ENCODE data around the gene DAPK3. TPM values are rescaled to one million over a fixed set of nuclear protein-coding genes. Genes with fewer than 3 reads are reported as not detected.
"Not testable (repeated sequence)": the region's sequence is repeated elsewhere in the genome, so short reads cannot be mapped to it uniquely, and the experiment has no call there.

DAPK3 gene
- total and polyA plus RNA-seq, 8 donors = 47.0 to 238 (median 71.2) TPM

DNA sequence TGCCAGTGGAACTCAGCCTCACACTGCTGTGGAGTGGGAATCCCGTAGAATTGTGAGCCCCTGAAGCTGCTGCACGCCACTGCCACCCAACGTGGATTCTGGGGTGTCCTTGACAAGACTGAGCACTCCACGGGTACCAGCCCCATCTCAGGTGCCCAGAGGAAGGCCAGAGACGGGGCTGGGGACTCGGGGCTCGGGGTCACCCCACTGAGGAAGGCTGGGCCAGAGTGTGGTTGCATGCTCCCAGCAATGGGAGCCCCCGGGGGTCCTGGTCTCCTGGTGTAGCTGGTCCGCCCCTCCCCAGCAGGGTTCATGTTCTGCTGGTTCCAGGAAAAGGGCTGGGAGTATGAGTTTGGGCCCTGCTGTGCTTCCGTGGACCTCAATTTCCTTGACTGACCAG, 15.2 kb downstream of the DAPK3 start:
- Histone ChIP-seq H3K36me3 (peaks cover 28 to 57% (median 53%) of the 10 kb centered on the region in 4 donors), H3K27me3 (no peaks in the 10 kb centered on the region), H3K4me3 (no peak overlapping the region), H3K4me1 (peaks cover 9 to 34% (median 22%) of the 10 kb centered on the region in 4 donors), H3K27ac (peak overlapping the region in 2 of 5 donors; percentile 46 to 82), H3K9me3 (no peaks in the 10 kb centered on the region)
- 74 to 93% (median 84%) methylated on average over 8 to 10 of the region's 10 CpGs for WGBS, 5 donors
- intact Hi-C loops (cut with DNase I; ENCODE audit: low total_unique reads) = no loop called here
- no peak for TF ChIP-seq EP300 (IDR thresholded peaks at IDR 0.05)
- TF ChIP-seq POLR2A (IDR thresholded peaks at IDR 0.05) = no peak
- DNase-seq = no peak

GRCh38 chr19:3955276-3955675, 15.6 kb downstream of the DAPK3 start:
- H3K4me3 ChIP-seq; H3K27me3 ChIP-seq; H3K9me3 ChIP-seq; DNase-seq; intact Hi-C loops (cut with DNase I; ENCODE audit: low total_unique reads): not testable (repeated sequence)
- WGBS, 5 donors = 78 to 91% (median 84%) methylated on average over 13 of the region's 13 CpGs
- H3K27ac ChIP-seq = peak overlapping the region in 2 of 5 donors; percentile 46 to 82
- peaks cover 24 to 53% (median 49%) of the 10 kb centered on the region in 4 donors for H3K36me3 ChIP-seq
- H3K4me1 ChIP-seq = peaks cover 10 to 39% (median 26%) of the 10 kb centered on the region in 4 donors

GRCh38 chr19:3954107-3954506, 16.8 kb downstream of the DAPK3 start:
- Histone ChIP-seq H3K36me3 (peaks cover 12 to 41% (median 37%) of the 10 kb centered on the region in 4 donors), H3K27me3 (no peaks in the 10 kb centered on the region), H3K4me3 (no peak overlapping the region), H3K9me3 (no peaks in the 10 kb centered on the region), H3K27ac (peak overlapping the region in 3 of 5 donors; percentile 27 to 82 (median 46)), H3K4me1 (peaks cover 10 to 43% (median 30%) of the 10 kb centered on the region in 4 donors)
- 79 to 84% (median 80%) methylated on average over 10 to 12 of the region's 12 CpGs for WGBS, 5 donors
- TF ChIP-seq, protein P1, sequence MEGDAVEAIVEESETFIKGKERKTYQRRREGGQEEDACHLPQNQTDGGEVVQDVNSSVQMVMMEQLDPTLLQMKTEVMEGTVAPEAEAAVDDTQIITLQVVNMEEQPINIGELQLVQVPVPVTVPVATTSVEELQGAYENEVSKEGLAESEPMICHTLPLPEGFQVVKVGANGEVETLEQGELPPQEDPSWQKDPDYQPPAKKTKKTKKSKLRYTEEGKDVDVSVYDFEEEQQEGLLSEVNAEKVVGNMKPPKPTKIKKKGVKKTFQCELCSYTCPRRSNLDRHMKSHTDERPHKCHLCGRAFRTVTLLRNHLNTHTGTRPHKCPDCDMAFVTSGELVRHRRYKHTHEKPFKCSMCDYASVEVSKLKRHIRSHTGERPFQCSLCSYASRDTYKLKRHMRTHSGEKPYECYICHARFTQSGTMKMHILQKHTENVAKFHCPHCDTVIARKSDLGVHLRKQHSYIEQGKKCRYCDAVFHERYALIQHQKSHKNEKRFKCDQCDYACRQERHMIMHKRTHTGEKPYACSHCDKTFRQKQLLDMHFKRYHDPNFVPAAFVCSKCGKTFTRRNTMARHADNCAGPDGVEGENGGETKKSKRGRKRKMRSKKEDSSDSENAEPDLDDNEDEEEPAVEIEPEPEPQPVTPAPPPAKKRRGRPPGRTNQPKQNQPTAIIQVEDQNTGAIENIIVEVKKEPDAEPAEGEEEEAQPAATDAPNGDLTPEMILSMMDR (IDR thresholded peaks at IDR 0.05) = no peak
- intact Hi-C loops (cut with DNase I; ENCODE audit: low total_unique reads) = no loop called here
- DNase-seq = peak in 1 of 2 donors; percentile 23

- Histone ChIP-seq H3K27ac (peak overlapping the region in 3 of 5 donors; percentile 27 to 82 (median 46)), H3K4me1 (peaks cover 10 to 43% (median 30%) of the 10 kb centered on the region in 4 donors), H3K36me3 (peaks cover under 1 to 28% (median 24%) of the 10 kb centered on the region in 4 donors)
- DNase-seq; H3K9me3 ChIP-seq; intact Hi-C loops (cut with DNase I; ENCODE audit: low total_unique reads); H3K4me3 ChIP-seq; H3K27me3 ChIP-seq: not testable (repeated sequence)
- WGBS, 5 donors = 82 to 85% (median 84%) methylated on average over 9 of the region's 9 CpGs
These were observed 18.1 kb downstream of the DAPK3 start for GRCh38 chr19:3952755-3953276.

DNA sequence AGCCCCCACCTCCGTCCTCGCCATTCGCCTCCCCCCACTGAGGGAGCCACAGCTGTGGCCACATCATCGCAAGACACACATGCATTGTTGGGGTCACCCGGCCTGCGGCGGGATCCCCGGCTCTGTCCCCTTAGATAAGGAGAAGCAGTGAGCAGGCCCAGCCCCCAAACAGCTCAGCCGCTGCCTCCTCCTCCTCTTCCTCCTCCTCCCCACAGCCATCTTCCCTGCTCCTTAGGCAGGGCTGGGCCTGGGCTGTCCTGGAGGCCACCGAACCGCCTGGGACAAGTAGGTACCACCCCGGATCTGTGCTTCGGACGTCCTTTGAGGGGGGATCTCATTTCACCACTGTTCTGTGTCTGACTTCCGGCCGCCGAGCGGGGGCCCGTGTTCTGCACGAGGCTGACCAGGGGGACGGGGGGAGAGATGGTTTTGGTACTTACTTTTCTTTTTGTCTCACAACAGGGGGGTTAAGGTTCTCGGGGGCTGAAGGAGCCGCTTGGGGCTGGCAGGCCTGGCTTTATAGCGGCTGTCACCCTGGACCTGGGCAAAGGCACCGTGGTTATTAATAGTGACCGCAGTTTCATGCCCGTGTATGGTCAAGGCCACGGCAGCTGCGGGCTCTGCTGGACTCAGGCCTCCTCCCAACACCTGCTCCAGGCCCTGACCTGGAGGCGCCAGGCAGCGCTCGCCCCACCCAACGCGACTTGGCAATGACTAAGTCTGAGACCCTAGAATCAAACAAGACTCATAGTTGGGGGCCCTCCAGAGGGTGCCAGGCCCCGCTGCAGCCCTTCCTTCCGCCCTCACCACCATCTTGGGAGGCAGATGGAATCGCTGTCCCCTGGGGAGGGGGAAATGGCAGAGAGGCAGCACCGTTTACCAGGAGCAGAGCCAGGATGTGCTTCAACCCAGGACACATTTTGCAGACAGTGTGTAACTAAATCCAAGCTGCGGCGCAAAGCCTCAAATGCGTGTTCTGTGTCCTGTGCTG, 19.7 kb downstream of the DAPK3 start:
- Histone ChIP-seq H3K9me3 (no peaks in the 10 kb centered on the region), H3K36me3 (peaks cover 0 to 11% (median 8%) of the 10 kb centered on the region in 4 donors), H3K27ac (peak overlapping the region in 4 of 5 donors; percentile 32 to 82 (median 74)), H3K4me3 (peak overlapping the region in 3 of 4 donors; percentile 12 to 22 (median 19)), H3K4me1 (peaks cover 10 to 43% (median 30%) of the 10 kb centered on the region in 4 donors), H3K27me3 (no peaks in the 10 kb centered on the region)
- intact Hi-C loops (cut with DNase I; ENCODE audit: low total_unique reads) = no loop called here
- DNase-seq = peak in 1 of 2 donors; percentile 58
- TF ChIP-seq POLR2AphosphoS5 (IDR thresholded peaks at IDR 0.05) (no peak), POLR2A (IDR thresholded peaks at IDR 0.05) (no peak), EP300 (IDR thresholded peaks at IDR 0.05) (no peak)
- TF ChIP-seq, protein P1 (IDR thresholded peaks at IDR 0.05) = no peak
- WGBS, 5 donors = 30 to 40% (median 36%) methylated on average over 30 to 41 of the region's 41 CpGs
